Measurements from ENCODE around the gene SLIT1. TPM values are rescaled to one million over a fixed set of nuclear protein-coding genes. Genes with fewer than 3 reads are reported as not detected.

SLIT1 gene
- total RNA-seq, 1 donor from 2014 or later = 0.23 TPM

- peaks cover 3% of the 10 kb centered on the region for H3K36me3 Mint-ChIP-seq (ENCODE audit: low read depth, unreplicated experiment)
- no peak overlapping the region for H3K4me2 ChIP-seq (ENCODE audit: low read length)
- no peak overlapping the region for H3K4me3 Mint-ChIP-seq (ENCODE audit: unreplicated experiment)
- no peak for TF ChIP-seq EZH2 (IDR thresholded peaks at IDR 0.05; ENCODE audit: insufficient read depth, low read length)
- no peak for TF ChIP-seq CTCF (IDR thresholded peaks at IDR 0.05; ENCODE audit: insufficient read depth, low read depth, low read length)
- H3K4me1 Mint-ChIP-seq (ENCODE audit: low read depth, unreplicated experiment) = peaks cover 45% of the 10 kb centered on the region
- H3K9me3 ChIP-seq (ENCODE audit: insufficient read depth, low read depth, low read length) = no peaks in the 10 kb centered on the region
- DNase-seq (ENCODE audit: low read depth) (no peak), FAIRE-seq (no peak)
- H3K36me3 ChIP-seq (ENCODE audit: insufficient read depth, low read length) = no peaks in the 10 kb centered on the region
- no peak overlapping the region for H2AFZ ChIP-seq (ENCODE audit: low read depth, low read length)
- H3K27me3 ChIP-seq (ENCODE audit: insufficient read depth, low read length) = no peaks in the 10 kb centered on the region
- no peaks in the 10 kb centered on the region for H3K9me3 Mint-ChIP-seq (ENCODE audit: unreplicated experiment)
- peaks cover 32% of the 10 kb centered on the region for H3K4me1 ChIP-seq (ENCODE audit: insufficient read depth, low read length)
- no peak overlapping the region for H3K9ac ChIP-seq (ENCODE audit: low read length)
- no peak overlapping the region for H3K27ac ChIP-seq (ENCODE audit: low read depth, low read length)
- no peaks in the 10 kb centered on the region for H3K79me2 ChIP-seq (ENCODE audit: insufficient read depth, low read length)
- no peaks in the 10 kb centered on the region for H4K20me1 ChIP-seq (ENCODE audit: insufficient read depth, low read length)
- no peak overlapping the region for H3K27ac Mint-ChIP-seq (ENCODE audit: unreplicated experiment)
- H3K4me3 ChIP-seq (ENCODE audit: insufficient read depth, low read depth, low read length) = no peak overlapping the region
- H3K27me3 Mint-ChIP-seq (ENCODE audit: low read depth, unreplicated experiment) = no peaks in the 10 kb centered on the region
Measured at GRCh38 chr10:96992721-96993120, 193.0 kb downstream of the SLIT1 start.

GRCh38 chr10:96991313-96991841, 194.4 kb downstream of the SLIT1 start:
- peak overlapping the region; percentile 41 for H2AFZ ChIP-seq (ENCODE audit: low read depth, low read length)
- H3K27ac ChIP-seq (ENCODE audit: low read depth, low read length) = peak overlapping the region; percentile 86
- H4K20me1 ChIP-seq (ENCODE audit: insufficient read depth, low read length) = no peaks in the 10 kb centered on the region
- no peaks in the 10 kb centered on the region for H3K36me3 ChIP-seq (ENCODE audit: insufficient read depth, low read length)
- H3K4me2 ChIP-seq (ENCODE audit: low read length) = peak overlapping the region; percentile 84
- no peaks in the 10 kb centered on the region for H3K9me3 Mint-ChIP-seq (ENCODE audit: unreplicated experiment)
- TF ChIP-seq EZH2 (IDR thresholded peaks at IDR 0.05; ENCODE audit: insufficient read depth, low read length) = no peak
- FAIRE-seq = peak; percentile 98
- peak overlapping the region; percentile 92 for H3K27ac Mint-ChIP-seq (ENCODE audit: unreplicated experiment)
- no peaks in the 10 kb centered on the region for H3K27me3 Mint-ChIP-seq (ENCODE audit: low read depth, unreplicated experiment)
- peaks cover 28% of the 10 kb centered on the region for H3K4me1 ChIP-seq (ENCODE audit: insufficient read depth, low read length)
- no peaks in the 10 kb centered on the region for H3K79me2 ChIP-seq (ENCODE audit: insufficient read depth, low read length)
- peaks cover 42% of the 10 kb centered on the region for H3K4me1 Mint-ChIP-seq (ENCODE audit: low read depth, unreplicated experiment)
- no peaks in the 10 kb centered on the region for H3K9me3 ChIP-seq (ENCODE audit: insufficient read depth, low read depth, low read length)
- no peaks in the 10 kb centered on the region for H3K27me3 ChIP-seq (ENCODE audit: insufficient read depth, low read length)
- no peak overlapping the region for H3K4me3 ChIP-seq (ENCODE audit: insufficient read depth, low read depth, low read length)
- H3K36me3 Mint-ChIP-seq (ENCODE audit: low read depth, unreplicated experiment) = peaks cover 3% of the 10 kb centered on the region
- H3K4me3 Mint-ChIP-seq (ENCODE audit: unreplicated experiment) = peak overlapping the region; percentile 41
- peak overlapping the region; percentile 71 for H3K9ac ChIP-seq (ENCODE audit: low read length)
- DNase-seq (ENCODE audit: low read depth) = peak; percentile 92

GRCh38 chr10:96988426-96988825, 197.3 kb downstream of the SLIT1 start:
- H3K4me3 Mint-ChIP-seq (ENCODE audit: unreplicated experiment) = no peak overlapping the region
- H3K36me3 Mint-ChIP-seq (ENCODE audit: low read depth, unreplicated experiment) = peaks cover 3% of the 10 kb centered on the region
- TF ChIP-seq CTCF (IDR thresholded peaks at IDR 0.05; ENCODE audit: insufficient read depth, low read depth, low read length) (no peak), EZH2 (IDR thresholded peaks at IDR 0.05; ENCODE audit: insufficient read depth, low read length) (no peak)
- no peaks in the 10 kb centered on the region for H3K36me3 ChIP-seq (ENCODE audit: insufficient read depth, low read length)
- H3K9ac ChIP-seq (ENCODE audit: low read length) = no peak overlapping the region
- FAIRE-seq = peak; percentile 34
- H3K9me3 Mint-ChIP-seq (ENCODE audit: unreplicated experiment) = no peaks in the 10 kb centered on the region
- H3K4me1 ChIP-seq (ENCODE audit: insufficient read depth, low read length) = peaks cover 22% of the 10 kb centered on the region
- no peaks in the 10 kb centered on the region for H3K9me3 ChIP-seq (ENCODE audit: insufficient read depth, low read depth, low read length)
- H3K4me1 Mint-ChIP-seq (ENCODE audit: low read depth, unreplicated experiment) = peaks cover 37% of the 10 kb centered on the region
- no peaks in the 10 kb centered on the region for H3K27me3 ChIP-seq (ENCODE audit: insufficient read depth, low read length)
- H2AFZ ChIP-seq (ENCODE audit: low read depth, low read length) = no peak overlapping the region
- no peak for DNase-seq (ENCODE audit: low read depth)
- no peaks in the 10 kb centered on the region for H3K79me2 ChIP-seq (ENCODE audit: insufficient read depth, low read length)
- no peaks in the 10 kb centered on the region for H4K20me1 ChIP-seq (ENCODE audit: insufficient read depth, low read length)
- no peaks in the 10 kb centered on the region for H3K27me3 Mint-ChIP-seq (ENCODE audit: low read depth, unreplicated experiment)
- H3K4me2 ChIP-seq (ENCODE audit: low read length) = no peak overlapping the region
- H3K27ac Mint-ChIP-seq (ENCODE audit: unreplicated experiment) = peak overlapping the region; percentile 20
- no peak overlapping the region for H3K27ac ChIP-seq (ENCODE audit: low read depth, low read length)
- H3K4me3 ChIP-seq (ENCODE audit: insufficient read depth, low read depth, low read length) = no peak overlapping the region
